GM12878 (cell line): ENCODE data around the gene CYSRT1. TPM values are rescaled to one million over a fixed set of nuclear protein-coding genes. Genes with fewer than 3 reads are reported as not detected.

Source experiments
- ATAC-seq: fragments of 200-7000 bp; cut with Tn5 transposase; 3 replicates; pipeline ENCODE4 v1.9.1; 2020; ENCODE audit warnings: mild to moderate bottlenecking, moderate library complexity
- BruUV-seq: library from RNA; stranded (reverse); fragments of 400-500 nt; replicated peaks from 2 replicates; lab custom pipeline; 2021; lab: Mats Ljungman, UMichigan
- CTCF ChIA-PET: fragments of 300-600 bp; sonication (Branson Sonifier 250); formaldehyde crosslinking; extraction: SDS; loops from one replicate; lab custom pipeline; 2021; ENCODE audit warnings: inconsistent platforms; lab: Yijun Ruan, JAX
- POLR2A ChIA-PET: fragments of 350-600 bp; formaldehyde crosslinking; extraction: SDS; loops from one replicate; lab custom pipeline; 2021; ENCODE audit warnings: inconsistent platforms; lab: Charles Lee
- RAD21 ChIA-PET: fragments of 300-600 bp; sonication (Branson Sonifier 250); formaldehyde crosslinking; loops from one replicate; lab custom pipeline; 2023; ENCODE audit warnings: antibody characterized with exemption; ENCODE audit not compliant: unreplicated experiment; lab: Charles Lee
- SMC1A ChIA-PET: fragments of 300-600 bp; sonication (Branson Sonifier 250); formaldehyde crosslinking; loops from one replicate; lab custom pipeline; 2023; ENCODE audit not compliant: unreplicated experiment, uncharacterized antibody; lab: Charles Lee
- DNase-seq: peaks from one replicate; pipeline ENCODE4 v3.0.0-alpha.2; 2011; ENCODE audit warnings: low read depth, low spot score
- FAIRE-seq: peaks from 3 replicates; lab custom pipeline; 2011; peaks lifted over from hg19 to GRCh38; lab: Jason Lieb, UNC
- H2AFZ ChIP-seq: 2 replicates; pipeline ENCODE4 v1.6.0; 2011; ENCODE audit warnings: low read depth, low read length, control low read depth; ENCODE audit not compliant: control insufficient read depth
- H3K27ac ChIP-seq: 2 replicates; pipeline ENCODE4 v1.5.1; 2011; ENCODE audit warnings: control low read depth; ENCODE audit not compliant: control insufficient read depth, insufficient read depth
- H3K27me3 ChIP-seq, 2 experiments: replicated peaks in 1 of 2; 2 replicates each; pipeline versions ENCODE4 v1.6.0 to v1.6.1; 2011; ENCODE audit warnings: low read length in 1 of 2; ENCODE audit not compliant: control insufficient read depth in 2 of 2, insufficient read depth in 2 of 2
- H3K36me3 ChIP-seq, 2 experiments: 2 replicates each; pipeline ENCODE4 v1.5.1; 2011; ENCODE audit warnings: low read length in 1 of 2; ENCODE audit not compliant: control insufficient read depth in 2 of 2, insufficient read depth in 2 of 2
- H3K4me1 ChIP-seq: 2 replicates; pipeline ENCODE4 v1.6.1; 2011; ENCODE audit warnings: mild to moderate bottlenecking, low read length, moderate library complexity, mixed read lengths; ENCODE audit not compliant: control insufficient read depth, insufficient read depth
- H3K4me2 ChIP-seq: 2 replicates; pipeline ENCODE4 v1.6.0; 2011; ENCODE audit warnings: control low read depth; ENCODE audit not compliant: control insufficient read depth, insufficient read depth
- H3K4me3 ChIP-seq: fragments of 200-600 bp; sonication (generic); 2 replicates; pipeline ENCODE4 v1.5.1; 2016
- H3K79me2 ChIP-seq: 2 replicates; pipeline ENCODE4 v1.6.0; 2011; ENCODE audit warnings: low read length; ENCODE audit not compliant: control insufficient read depth, insufficient read depth
- H3K9ac ChIP-seq: 2 replicates; pipeline ENCODE4 v1.8.0; 2011; ENCODE audit warnings: low read length, control low read depth, mixed read lengths; ENCODE audit not compliant: control insufficient read depth, insufficient read depth
- H3K9me3 ChIP-seq: replicated peaks from 3 replicates; pipeline ENCODE4 v1.5.1; 2011; ENCODE audit warnings: mild to moderate bottlenecking, low read length; ENCODE audit not compliant: control insufficient read depth, insufficient read depth
- H4K20me1 ChIP-seq: 2 replicates; pipeline ENCODE4 v1.6.0; 2011; ENCODE audit not compliant: control insufficient read depth, insufficient read depth
- EZH2 ChIP-seq: IDR thresholded peaks from 2 replicates; pipeline ENCODE4 v1.6.1; 2012; ENCODE audit warnings: low read depth, mild to moderate bottlenecking, control low read depth, inconsistent platforms, low read length, borderline replicate concordance; ENCODE audit not compliant: control insufficient read depth
- MLLT1 ChIP-seq: fragments of 450-650 bp; IDR thresholded peaks from 2 replicates; pipeline ENCODE4 v1.6.1; 2016; ENCODE audit warnings: mild to moderate bottlenecking
- WGBS: methylation state at CpG from one replicate; pipeline ENCODE4 v1.1.6; 2016; ENCODE audit warnings: low lambda C conversion rate; ENCODE audit not compliant: insufficient replicate concordance, insufficient coverage; ENCODE audit errors: missing lambda C conversion rate; 5-methylcytosine and 5-hydroxymethylcytosine counted together
- in situ Hi-C: fragments of 300-500 bp; cut with MboI; formaldehyde crosslinking; loops from 9 replicates; pipeline ENCODE4 v1.14.3; 2018; ENCODE audit warnings: mixed read lengths
- intact Hi-C: fragments of 100-400 bp; cut with micrococcal nuclease; formaldehyde crosslinking; loops from one replicate; pipeline ENCODE4 v1.14.2; 2022; ENCODE audit not compliant: unreplicated experiment
- polyA plus RNA-seq, 11 experiments: library from polyadenylated mRNA; depleted of rRNA in 4 of 11; unstranded in 6 of 11; stranded (reverse) in 5 of 11; fragments of >200 nt; fragmentation: Nextera tagmentation in 4 of 11; fragmentation: Illumina TruSeq in 1 of 11; extraction: Ambion mirVana in 4 of 11; extraction: Trizol in 1 of 11; gene quantifications; 1 replicate in 1 of 11; 2 replicates in 10 of 11; pipeline versions ENCODE4 v1.2.1 to v1.2.3, GENCODE V29; 2011 to 2016; ENCODE audit warnings: inconsistent platforms in 2 of 11, missing spikeins in 2 of 11, low read depth in 1 of 11
- total RNA-seq, 4 experiments: library from RNA; depleted of rRNA in 3 of 4; stranded (reverse); fragments of >200 nt in 3 of 4; fragmentation: Illumina TruSeq in 1 of 4; extraction: Trizol in 1 of 4; gene quantifications; 2 replicates each; pipeline versions ENCODE4 v1.2.1 to v1.2.3, GENCODE V29; 2013 to 2021
- TF ChIP-seq, protein P1 (sequence below): fragments of 450-650 bp; IDR thresholded peaks from 2 replicates; pipeline ENCODE4 v1.6.1; 2016; ENCODE audit warnings: mild to moderate bottlenecking

The CYSRT1 gene
- total and polyA plus RNA-seq, 10 of the 15 experiments (the other 5 are each of a cell fraction or from before 2014, with no cell fraction given) = 0.24 to 3.6 (median 0.97) TPM; not detected in 1

GRCh38 chr9:137253717-137254623 lies 29.0 kb downstream of the CYSRT1 start:
- no peak overlapping the region for H3K27ac ChIP-seq
- ATAC-seq (no peak), FAIRE-seq (no peak)

More at GRCh38 chr9:137253717-137254623, 29.0 kb downstream of the CYSRT1 start:
- H3K79me2 ChIP-seq = peaks cover 18% of the 10 kb centered on the region
- ChIA-PET POLR2A (interaction anchor here (0.8 to 6.2 kb wide), 6 partner anchors 13 to 167 kb away, joined by 3 to 112 read pairs (median 4); partner anchors contain the start of genes MAN1B1 and TUBB4B), RAD21 (interaction anchor here (0.5 to 2.2 kb wide), 7 partner anchors 12 to 164 kb away, joined by 3 to 13 read pairs (median 3); partner anchors contain the start of genes TOR4A and TUBB4B), SMC1A (interaction anchor here (0.9 kb wide), 1 partner anchor 13 kb away, joined by 4 read pairs; the partner anchor contains the start of gene TUBB4B), CTCF (interaction anchor here (0.6 to 1.7 kb wide), 7 partner anchors 11 to 196 kb away, joined by 3 to 7 read pairs (median 3); partner anchors contain the start of genes TOR4A and TUBB4B)
- H3K4me2 ChIP-seq = peak overlapping the region; percentile 99
- no peak overlapping the region; the same call in 1 of the 2 replicates for H3K9ac ChIP-seq
- TF ChIP-seq, protein P1, sequence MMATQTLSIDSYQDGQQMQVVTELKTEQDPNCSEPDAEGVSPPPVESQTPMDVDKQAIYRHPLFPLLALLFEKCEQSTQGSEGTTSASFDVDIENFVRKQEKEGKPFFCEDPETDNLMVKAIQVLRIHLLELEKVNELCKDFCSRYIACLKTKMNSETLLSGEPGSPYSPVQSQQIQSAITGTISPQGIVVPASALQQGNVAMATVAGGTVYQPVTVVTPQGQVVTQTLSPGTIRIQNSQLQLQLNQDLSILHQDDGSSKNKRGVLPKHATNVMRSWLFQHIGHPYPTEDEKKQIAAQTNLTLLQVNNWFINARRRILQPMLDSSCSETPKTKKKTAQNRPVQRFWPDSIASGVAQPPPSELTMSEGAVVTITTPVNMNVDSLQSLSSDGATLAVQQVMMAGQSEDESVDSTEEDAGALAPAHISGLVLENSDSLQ = no peak
- TF ChIP-seq EZH2 = no peak
- TF ChIP-seq MLLT1 = peak; percentile 92
- H4K20me1 ChIP-seq = no peaks in the 10 kb centered on the region
- peaks cover 14% of the 10 kb centered on the region for H3K4me1 ChIP-seq
- 70% methylated on average over 21 of the region's 21 CpGs for WGBS
- no peak for DNase-seq
- no peaks in the 10 kb centered on the region for H3K9me3 ChIP-seq
- intact Hi-C loops = no loop called here
- no TSS peak for BruUV-seq
- H3K27me3 ChIP-seq = no peaks in the 10 kb centered on the region
- peak overlapping the region; percentile 93 for H3K4me3 ChIP-seq
- in situ Hi-C loops = no loop called here
- H2AFZ ChIP-seq = no peak overlapping the region
- H3K36me3 ChIP-seq = peaks cover 2 to 5% of the 10 kb centered on the region in 2 experiments; a peak in 3 of 4 replicates
